NCI-H524 treated with DMSO at 0.1 percent for 48 hours (cell line): Measurements from ENCODE around the gene ERBB4.
A peak's percentile ranks its signal among the peaks of the same experiment; 100 is the strongest.

Source experiments
- DNase-seq: peaks from one replicate; lab custom pipeline; 2025; lab: John Stamatoyannopoulos, UW

The ERBB4 gene

GRCh38 chr2:211923019-211923418 lies 615.6 kb downstream of the ERBB4 start:
- no peak for DNase-seq

GRCh38 chr2:211903961-211904360 lies 634.6 kb downstream of the ERBB4 start:
- no peak for DNase-seq

GRCh38 chr2:211901226-211901846 lies 637.3 kb downstream of the ERBB4 start:
- DNase-seq: peak; percentile 32

- DNase-seq: no peak
Measured at GRCh38 chr2:211900518-211900917, 638.1 kb downstream of the ERBB4 start.

- DNase-seq: peak; percentile 39
Measured at GRCh38 chr2:211900000-211900399, 638.6 kb downstream of the ERBB4 start.

GRCh38 chr2:211898702-211899101 lies 639.9 kb downstream of the ERBB4 start:
- no peak for DNase-seq

- no peak for DNase-seq
Measured at GRCh38 chr2:211881449-211881848, 657.2 kb downstream of the ERBB4 start.

- no peak for DNase-seq
Measured at GRCh38 chr2:211879323-211879722, 659.3 kb downstream of the ERBB4 start.

- no peak for DNase-seq
Measured at GRCh38 chr2:211877061-211877460, 661.5 kb downstream of the ERBB4 start.

GRCh38 chr2:211875488-211875887 lies 663.1 kb downstream of the ERBB4 start:
- no peak for DNase-seq

- no peak for DNase-seq
Measured at GRCh38 chr2:211868996-211869533, 669.5 kb downstream of the ERBB4 start.

GRCh38 chr2:211867845-211868451 lies 670.7 kb downstream of the ERBB4 start:
- no peak for DNase-seq

- no peak for DNase-seq
Measured at GRCh38 chr2:211864328-211864727, 674.3 kb downstream of the ERBB4 start.

- DNase-seq: no peak
Measured at GRCh38 chr2:211860224-211860623, 678.4 kb downstream of the ERBB4 start.

GRCh38 chr2:211854832-211855231 lies 683.8 kb downstream of the ERBB4 start:
- DNase-seq: no peak

- DNase-seq: peak; percentile 34
Measured at GRCh38 chr2:211846714-211847113, 691.9 kb downstream of the ERBB4 start.

- DNase-seq: peak; percentile 90
Measured at GRCh38 chr2:211846036-211846400, 692.6 kb downstream of the ERBB4 start.

- DNase-seq: no peak
Measured at GRCh38 chr2:211845338-211846035, 693.1 kb downstream of the ERBB4 start.

GRCh38 chr2:211837706-211838105 lies 700.9 kb downstream of the ERBB4 start:
- no peak for DNase-seq

GRCh38 chr2:211837206-211837605 lies 701.4 kb downstream of the ERBB4 start:
- peak; percentile 79 for DNase-seq

GRCh38 chr2:211836409-211836808 lies 702.2 kb downstream of the ERBB4 start:
- no peak for DNase-seq

GRCh38 chr2:211835695-211836094 lies 702.9 kb downstream of the ERBB4 start:
- DNase-seq: no peak

GRCh38 chr2:211833582-211834279 lies 704.9 kb downstream of the ERBB4 start:
- no peak for DNase-seq
